NB4 (cell line): ENCODE data around the gene MGMT.

ENCODE experiments used
- DNase-seq: peaks from one replicate; pipeline ENCODE4 v3.0.0; 2010; ENCODE audit warnings: low read depth
- H3K4me3 ChIP-seq: one replicate; pipeline ENCODE4 v1.5.1; 2011; ENCODE audit warnings: mild to moderate bottlenecking, low read depth, low read length, moderate library complexity
- CTCF ChIP-seq: IDR thresholded peaks from one replicate; pipeline ENCODE4 v1.5.1; 2012; ENCODE audit warnings: low read depth, low read length
- MAX ChIP-seq: IDR thresholded peaks from 2 replicates; pipeline ENCODE4 v1.6.1; 2011; ENCODE audit warnings: low read depth, low read length
- MYC ChIP-seq: IDR thresholded peaks from 2 replicates; pipeline ENCODE4 v1.6.1; 2011; ENCODE audit warnings: low read depth, low read length
- POLR2A ChIP-seq: IDR thresholded peaks from 2 replicates; pipeline ENCODE4 v1.6.1; 2011; ENCODE audit warnings: mild to moderate bottlenecking; ENCODE audit not compliant: insufficient read length; ENCODE audit errors: extremely low read depth

The MGMT gene

DNA sequence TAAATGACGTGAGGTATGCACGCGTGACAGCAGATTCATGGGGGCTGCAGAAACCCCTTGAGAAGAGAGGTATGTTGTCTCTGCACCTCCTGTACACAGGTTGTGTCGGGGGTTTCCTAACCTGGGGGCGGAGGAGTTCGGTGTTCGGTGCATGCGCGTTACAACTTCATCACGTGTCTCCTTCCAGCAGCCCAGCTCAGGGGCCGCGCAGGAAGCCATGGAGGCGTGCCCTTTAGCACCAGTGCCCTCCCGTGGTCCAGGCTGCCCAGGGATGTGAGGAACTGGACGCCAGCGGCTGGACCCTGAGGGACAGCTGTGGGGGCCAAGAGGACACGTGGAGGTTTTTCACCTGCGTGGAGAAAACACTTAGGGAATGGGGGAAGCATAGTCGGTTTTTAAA lies 310.6 kb downstream of the MGMT start:
- no peak for DNase-seq
- no peak for TF ChIP-seq MAX
- TF ChIP-seq POLR2A = no peak
- no peak for TF ChIP-seq CTCF
- TF ChIP-seq MYC = no peak

DNA sequence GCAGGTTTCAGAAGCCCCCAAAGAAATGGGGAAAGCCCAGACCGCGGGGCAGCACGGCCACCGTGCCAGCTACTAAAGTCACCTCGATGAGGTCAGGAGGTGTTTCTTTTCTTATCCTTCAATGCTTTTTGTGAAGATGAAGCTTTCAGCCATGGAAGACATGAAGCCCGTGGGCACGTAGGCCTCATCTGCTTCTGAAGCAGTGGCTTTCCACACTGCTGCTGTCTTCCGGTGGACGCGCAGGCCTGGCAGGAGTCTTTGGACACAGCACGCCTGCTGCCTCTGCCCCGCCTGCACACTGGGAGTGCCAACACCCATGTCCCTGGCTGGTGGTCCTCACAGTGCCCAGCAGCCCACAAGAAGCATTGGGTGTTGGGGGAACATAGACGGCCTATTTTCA lies 311.5 kb downstream of the MGMT start:
- DNase-seq = no peak
- H3K4me3 ChIP-seq = no peak overlapping the region
- TF ChIP-seq MAX (no peak), POLR2A (no peak), CTCF (no peak), MYC (no peak)

More for the DNA sequence above, 310.6 kb downstream of the MGMT start:
- H3K4me3 ChIP-seq = no peak overlapping the region

- DNase-seq = no peak
- TF ChIP-seq CTCF = no peak
- no peak for TF ChIP-seq MYC
- no peak for TF ChIP-seq MAX
- no peak for TF ChIP-seq POLR2A
- no peak overlapping the region for H3K4me3 ChIP-seq
Measured at GRCh38 chr10:129779126-129780111, 312.4 kb downstream of the MGMT start.

DNA sequence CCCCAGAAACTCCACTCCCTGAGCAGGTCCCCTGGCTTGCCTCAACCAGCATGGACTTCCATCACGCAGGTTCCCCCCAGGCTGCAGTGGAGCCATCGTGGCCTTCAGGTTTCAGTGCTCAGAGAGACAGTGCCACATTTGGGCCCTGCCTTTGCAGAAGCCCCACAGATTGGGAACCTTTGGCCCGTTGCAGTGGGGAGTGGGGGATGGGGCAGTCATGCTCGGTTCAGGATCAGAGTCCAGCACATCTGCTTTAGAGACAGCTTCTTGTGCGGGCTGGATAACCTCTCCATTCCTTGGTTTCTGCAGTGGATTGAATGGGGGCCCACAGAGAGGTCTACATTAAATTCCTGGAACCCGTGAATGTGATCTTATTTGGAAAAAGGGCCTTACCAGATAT lies 313.2 kb downstream of the MGMT start:
- H3K4me3 ChIP-seq = no peak overlapping the region
- no peak for TF ChIP-seq MYC
- TF ChIP-seq POLR2A = no peak
- TF ChIP-seq CTCF = no peak
- TF ChIP-seq MAX = no peak
- no peak for DNase-seq

- DNase-seq = no peak
- no peak for TF ChIP-seq MYC
- no peak overlapping the region for H3K4me3 ChIP-seq
Measured at GRCh38 chr10:129780901-129781795, 314.1 kb downstream of the MGMT start.

- H3K4me3 ChIP-seq = no peak overlapping the region
- TF ChIP-seq MAX = no peak
- TF ChIP-seq CTCF = no peak
- TF ChIP-seq MYC = no peak
- no peak for TF ChIP-seq POLR2A
- no peak for DNase-seq
Measured at GRCh38 chr10:129784291-129784690, 317.2 kb downstream of the MGMT start.
